ENCODE measurements around the gene ATP8A2.

ATP8A2 gene

GRCh38 chr13:25756251-25756650, 384.5 kb downstream of the ATP8A2 start:
- no peak for DNase-seq (ENCODE audit: extremely low read depth, low read depth)
- no peak for TF ChIP-seq CTCF (IDR thresholded peaks at IDR 0.05; ENCODE audit: low read depth, low read length)

- no peak for DNase-seq (ENCODE audit: extremely low read depth, low read depth)
- TF ChIP-seq CTCF (IDR thresholded peaks at IDR 0.05; ENCODE audit: low read depth, low read length): no peak
Observed at GRCh38 chr13:25756912-25757311, 385.1 kb downstream of the ATP8A2 start.

GRCh38 chr13:25761041-25761440, 389.3 kb downstream of the ATP8A2 start:
- no peak for TF ChIP-seq CTCF (IDR thresholded peaks at IDR 0.05; ENCODE audit: low read depth, low read length)
- DNase-seq (ENCODE audit: extremely low read depth, low read depth): no peak

GRCh38 chr13:25762281-25762680, 390.5 kb downstream of the ATP8A2 start:
- no peak for TF ChIP-seq CTCF (IDR thresholded peaks at IDR 0.05; ENCODE audit: low read depth, low read length)
- DNase-seq (ENCODE audit: extremely low read depth, low read depth): no peak

GRCh38 chr13:25762795-25763377, 391.1 kb downstream of the ATP8A2 start:
- no peak for TF ChIP-seq CTCF (IDR thresholded peaks at IDR 0.05; ENCODE audit: low read depth, low read length)
- no peak for DNase-seq (ENCODE audit: extremely low read depth, low read depth)

- no peak for TF ChIP-seq CTCF (IDR thresholded peaks at IDR 0.05; ENCODE audit: low read depth, low read length)
- no peak for DNase-seq (ENCODE audit: extremely low read depth, low read depth)
Observed at GRCh38 chr13:25764378-25764777, 392.6 kb downstream of the ATP8A2 start.

GRCh38 chr13:25765266-25765665, 393.5 kb downstream of the ATP8A2 start:
- TF ChIP-seq CTCF (IDR thresholded peaks at IDR 0.05; ENCODE audit: low read depth, low read length): no peak
- no peak for DNase-seq (ENCODE audit: extremely low read depth, low read depth)
